Central memory CD8-positive, alpha-beta T cell (primary cell): ENCODE data around the gene CIPC.

Experiments
- ATAC-seq: fragments of 150-1000 bp; cut with Tn5 transposase; replicated peaks from 2 replicates; pipeline ENCODE4 v1.10.0; 2022; ENCODE audit warnings: mild to moderate bottlenecking, moderate FRiP score, moderate number of reproducible peaks; ENCODE audit not compliant: poor library complexity, severe bottlenecking; ENCODE audit errors: extremely low read depth
- DNase-seq, 2 donors: peaks; one replicate each; pipeline ENCODE4 v3.0.0; 2021; ENCODE audit warnings: low spot score in 2 of 2
- H3K27ac Mint-ChIP-seq: one replicate; pipeline ENCODE4 v1.8.0; 2022; ENCODE audit warnings: low read depth, mild to moderate bottlenecking, moderate library complexity, mixed read lengths
- H3K27me3 Mint-ChIP-seq: one replicate; pipeline ENCODE4 v1.8.0; 2022; ENCODE audit warnings: mixed read lengths
- H3K36me3 Mint-ChIP-seq: one replicate; pipeline ENCODE4 v1.8.0; 2022; ENCODE audit warnings: mild to moderate bottlenecking, moderate library complexity, mixed read lengths; ENCODE audit not compliant: insufficient read depth
- H3K4me1 Mint-ChIP-seq: one replicate; pipeline ENCODE4 v1.8.0; 2022; ENCODE audit warnings: mixed read lengths
- H3K4me3 Mint-ChIP-seq: one replicate; pipeline ENCODE4 v1.8.0; 2022; ENCODE audit warnings: mild to moderate bottlenecking, moderate library complexity, mixed read lengths
- H3K9me3 Mint-ChIP-seq: one replicate; pipeline ENCODE4 v1.8.0; 2022; ENCODE audit warnings: mixed read lengths

The CIPC gene

GRCh38 chr14:77109656-77110055 is 11.6 kb downstream of the CIPC start:
- Mint-ChIP-seq H3K4me3 (no peak overlapping the region), H3K27me3 (no peaks in the 10 kb centered on the region), H3K4me1 (peaks cover 1% of the 10 kb centered on the region), H3K36me3 (peaks cover 19% of the 10 kb centered on the region), H3K9me3 (no peaks in the 10 kb centered on the region), H3K27ac (no peak overlapping the region)
- ATAC-seq (no peak), DNase-seq (no peak)

GRCh38 chr14:77110286-77110685 is 12.2 kb downstream of the CIPC start:
- DNase-seq (no peak), ATAC-seq (no peak)
- Mint-ChIP-seq H3K4me3 (no peak overlapping the region), H3K27ac (no peak overlapping the region), H3K4me1 (no peaks in the 10 kb centered on the region), H3K36me3 (peaks cover 21% of the 10 kb centered on the region), H3K27me3 (no peaks in the 10 kb centered on the region), H3K9me3 (no peaks in the 10 kb centered on the region)

- Mint-ChIP-seq H3K4me1 (no peaks in the 10 kb centered on the region), H3K9me3 (no peaks in the 10 kb centered on the region), H3K36me3 (peaks cover 21% of the 10 kb centered on the region), H3K4me3 (no peak overlapping the region), H3K27me3 (no peaks in the 10 kb centered on the region), H3K27ac (no peak overlapping the region)
- DNase-seq (no peak), ATAC-seq (no peak)
Measured at GRCh38 chr14:77111021-77111420, 13.0 kb downstream of the CIPC start.

GRCh38 chr14:77113644-77114043 is 15.6 kb downstream of the CIPC start:
- Mint-ChIP-seq H3K27me3 (no peaks in the 10 kb centered on the region), H3K27ac (no peak overlapping the region), H3K4me3 (no peak overlapping the region), H3K4me1 (no peaks in the 10 kb centered on the region), H3K9me3 (no peaks in the 10 kb centered on the region), H3K36me3 (peaks cover 14% of the 10 kb centered on the region)
- ATAC-seq, result no peak
- DNase-seq, result no peak

- H3K9me3 Mint-ChIP-seq, result no peaks in the 10 kb centered on the region
- no peaks in the 10 kb centered on the region for H3K27me3 Mint-ChIP-seq
- no peaks in the 10 kb centered on the region for H3K4me1 Mint-ChIP-seq
- no peak overlapping the region for H3K27ac Mint-ChIP-seq
- DNase-seq, result no peak
- no peak for ATAC-seq
- peaks cover 10% of the 10 kb centered on the region for H3K36me3 Mint-ChIP-seq
- H3K4me3 Mint-ChIP-seq, result no peak overlapping the region
Measured at GRCh38 chr14:77114609-77115008, 16.6 kb downstream of the CIPC start.

- H3K27ac Mint-ChIP-seq, result no peak overlapping the region
Measured at GRCh38 chr14:77116172-77116817, 18.2 kb downstream of the CIPC start.

GRCh38 chr14:77119851-77120250 is 21.8 kb downstream of the CIPC start:
- H3K36me3 Mint-ChIP-seq, result peaks cover 8% of the 10 kb centered on the region
- DNase-seq (no peak), ATAC-seq (no peak)
- no peak overlapping the region for H3K4me3 Mint-ChIP-seq
- H3K27me3 Mint-ChIP-seq, result no peaks in the 10 kb centered on the region
- H3K4me1 Mint-ChIP-seq, result peaks cover 20% of the 10 kb centered on the region
- no peak overlapping the region for H3K27ac Mint-ChIP-seq
- no peaks in the 10 kb centered on the region for H3K9me3 Mint-ChIP-seq

More at GRCh38 chr14:77116172-77116817, 18.2 kb downstream of the CIPC start:
- no peaks in the 10 kb centered on the region for H3K9me3 Mint-ChIP-seq
- H3K27me3 Mint-ChIP-seq, result no peaks in the 10 kb centered on the region
- H3K4me3 Mint-ChIP-seq, result no peak overlapping the region
- peaks cover 7% of the 10 kb centered on the region for H3K36me3 Mint-ChIP-seq
- no peak for ATAC-seq
- DNase-seq, result no peak
- H3K4me1 Mint-ChIP-seq, result peaks cover 10% of the 10 kb centered on the region

GRCh38 chr14:77120771-77121743 is 23.0 kb downstream of the CIPC start:
- Mint-ChIP-seq H3K27ac (peak overlapping the region; percentile 89), H3K36me3 (peaks cover 7% of the 10 kb centered on the region), H3K27me3 (no peaks in the 10 kb centered on the region), H3K4me3 (peak overlapping the region; percentile 52), H3K4me1 (peaks cover 20% of the 10 kb centered on the region), H3K9me3 (no peaks in the 10 kb centered on the region)
- peak in 1 of 2 donors; percentile 42 for DNase-seq
- ATAC-seq, result peak; percentile 82

GRCh38 chr14:77122526-77123125 is 24.6 kb downstream of the CIPC start:
- Mint-ChIP-seq H3K27me3 (peaks cover 13% of the 10 kb centered on the region), H3K4me1 (peaks cover 20% of the 10 kb centered on the region), H3K27ac (no peak overlapping the region), H3K36me3 (peaks cover 6% of the 10 kb centered on the region), H3K9me3 (no peaks in the 10 kb centered on the region), H3K4me3 (no peak overlapping the region)
- DNase-seq (no peak), ATAC-seq (no peak)

GRCh38 chr14:77123381-77124325 is 25.6 kb downstream of the CIPC start:
- H3K4me3 Mint-ChIP-seq, result peak overlapping the region; percentile 78
- no peak overlapping the region for H3K27ac Mint-ChIP-seq
- H3K9me3 Mint-ChIP-seq, result no peaks in the 10 kb centered on the region
- ATAC-seq (no peak), DNase-seq (no peak)
- H3K4me1 Mint-ChIP-seq, result peaks cover 20% of the 10 kb centered on the region
- peaks cover 6% of the 10 kb centered on the region for H3K36me3 Mint-ChIP-seq
- H3K27me3 Mint-ChIP-seq, result peaks cover 23% of the 10 kb centered on the region

- Mint-ChIP-seq H3K4me3 (peak overlapping the region; percentile 78), H3K27ac (no peak overlapping the region), H3K27me3 (peaks cover 32% of the 10 kb centered on the region), H3K36me3 (peaks cover 6% of the 10 kb centered on the region), H3K9me3 (no peaks in the 10 kb centered on the region), H3K4me1 (peaks cover 20% of the 10 kb centered on the region)
- ATAC-seq (peak; percentile 68), DNase-seq (peak; percentile 47 to 56)
Measured at GRCh38 chr14:77124345-77125280, 26.6 kb downstream of the CIPC start.
